GM21381 (cell line): ENCODE measurements around the gene C16orf95.

Experiments
- ATAC-seq: cut with Tn5 transposase; IDR thresholded peaks from one replicate; pipeline ENCODE4 v1.9.1; 2021; ENCODE audit warnings: mild to moderate bottlenecking, moderate library complexity; ENCODE audit not compliant: unreplicated experiment

The C16orf95 gene

DNA sequence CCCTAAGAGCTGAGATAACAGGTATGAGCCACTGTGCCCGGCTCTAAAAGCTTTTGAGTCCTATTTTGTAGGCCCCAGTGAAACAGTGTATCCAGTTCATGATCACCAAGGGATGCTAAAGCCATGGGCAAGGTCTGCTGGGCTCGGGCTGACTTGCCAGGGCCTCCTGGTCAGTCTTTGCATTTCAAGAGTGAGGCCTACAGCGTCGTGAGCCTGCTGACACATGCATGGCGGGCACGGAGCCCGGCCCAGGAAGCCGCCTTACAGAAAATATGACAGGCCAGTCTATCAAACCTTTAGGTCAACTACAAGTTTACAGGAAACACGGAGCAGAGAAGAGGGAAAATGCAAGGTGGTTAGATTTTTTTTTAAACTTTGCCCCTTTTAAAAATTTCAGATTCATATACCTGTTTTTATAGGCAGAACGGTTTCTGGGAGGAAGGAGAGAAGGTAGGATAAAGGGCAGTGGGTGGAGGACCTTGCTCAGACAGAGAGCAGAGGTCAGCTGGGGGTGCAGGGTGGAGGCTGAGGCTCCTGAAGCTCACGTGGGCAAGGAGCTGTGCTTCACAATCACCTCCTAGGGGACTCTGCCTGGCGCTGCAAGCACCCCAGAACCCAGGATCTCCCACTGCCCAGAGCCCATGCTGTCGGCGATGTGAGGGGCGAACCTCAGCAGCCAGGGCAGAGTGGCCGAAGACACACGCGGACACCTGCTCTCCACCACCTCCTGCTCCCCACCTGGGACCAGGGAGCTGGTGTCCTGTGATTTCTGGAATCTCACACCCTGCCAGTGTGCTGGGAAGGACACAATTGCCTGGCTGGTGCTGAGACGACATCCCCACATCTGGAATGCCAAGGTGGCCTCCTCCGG lies 21.3 kb downstream of the C16orf95 start:
- no peak for ATAC-seq

GRCh38 chr16:87295259-87295658 lies 21.9 kb downstream of the C16orf95 start:
- ATAC-seq: no peak

DNA sequence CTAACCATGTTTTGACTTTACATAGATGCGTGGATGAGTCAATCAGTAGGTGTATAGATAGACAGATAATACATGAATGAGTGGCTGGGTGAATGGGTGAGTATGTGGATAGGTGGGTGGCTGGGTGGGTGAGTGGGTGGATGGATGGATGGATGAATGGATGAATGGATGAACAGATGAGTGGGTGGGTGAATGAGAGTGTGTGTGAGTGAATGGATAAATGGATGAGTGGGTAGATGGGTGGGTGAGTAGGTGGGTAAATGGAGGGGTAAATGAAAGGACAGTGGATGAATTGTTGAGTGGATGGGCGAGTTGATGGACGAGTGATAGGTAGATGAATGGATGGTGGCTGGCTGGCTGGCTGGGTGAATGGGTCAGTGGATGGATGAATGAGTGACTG lies 23.2 kb downstream of the C16orf95 start:
- no peak for ATAC-seq

- ATAC-seq: no peak
Measured at GRCh38 chr16:87291944-87292343, 25.2 kb downstream of the C16orf95 start.

DNA sequence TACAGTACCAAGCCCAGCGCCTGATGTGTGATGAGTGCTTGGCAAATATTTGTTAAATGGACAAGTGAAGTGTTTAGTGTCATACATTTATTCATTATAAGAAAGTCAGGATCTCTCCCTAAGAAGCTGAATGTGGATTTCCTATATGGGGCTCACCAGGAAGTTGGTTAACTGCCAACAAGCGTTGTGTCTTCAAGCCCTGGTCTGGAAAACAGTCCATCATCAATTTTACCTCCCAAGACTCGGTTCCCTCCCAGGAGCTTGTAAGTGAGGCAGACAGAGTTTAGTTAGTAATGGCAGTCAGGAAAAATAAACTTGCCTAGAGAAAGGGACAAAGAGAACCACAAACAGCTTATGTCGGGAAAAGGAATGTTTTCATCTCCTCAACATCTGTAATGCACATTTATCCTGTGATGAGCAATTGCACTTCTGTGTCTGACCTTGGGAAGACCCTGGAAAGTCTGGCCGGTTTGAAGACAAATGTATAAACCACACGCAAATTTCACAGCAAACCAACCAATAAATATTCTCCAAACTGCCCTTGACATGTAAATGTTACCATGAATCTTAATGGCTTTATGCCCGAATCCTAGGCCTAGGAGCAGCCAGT lies 28.3 kb downstream of the C16orf95 start:
- no peak for ATAC-seq

DNA sequence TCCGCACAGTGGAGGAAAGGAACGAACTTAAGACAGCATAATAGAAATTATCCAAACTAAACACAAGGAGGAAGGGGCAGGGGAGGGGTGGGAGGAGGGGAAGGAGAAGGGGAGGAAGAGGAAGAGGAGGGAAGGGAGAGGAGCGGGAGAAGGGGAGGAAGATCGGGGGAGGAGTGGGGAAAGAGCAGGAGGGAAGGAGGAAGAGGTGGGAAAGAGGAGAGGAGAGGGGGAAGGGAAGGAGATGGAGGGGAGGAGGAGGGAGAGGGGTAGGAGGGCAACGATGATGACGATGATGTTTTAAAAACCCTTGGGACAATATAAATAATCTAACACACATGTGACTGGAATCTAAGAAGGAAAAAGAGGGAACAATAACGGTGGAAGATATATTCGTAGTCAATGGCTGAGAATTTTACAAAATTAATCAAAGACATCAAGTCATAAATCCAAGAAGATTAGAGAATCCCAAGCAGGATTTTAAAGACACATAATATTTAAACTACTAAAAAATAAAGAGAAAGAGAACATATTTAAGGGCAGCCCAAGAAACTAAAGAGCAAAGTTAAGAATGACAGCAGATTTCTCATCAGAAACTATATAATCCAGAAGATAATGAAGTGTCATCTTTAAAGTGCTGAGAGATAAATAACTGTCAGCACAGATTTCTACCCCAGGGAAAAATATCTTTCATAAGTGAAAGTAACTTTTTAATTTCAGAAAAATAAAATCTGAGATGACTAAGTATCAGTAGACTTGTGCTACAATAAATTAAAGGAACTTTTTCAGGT lies 30.2 kb downstream of the C16orf95 start:
- no peak for ATAC-seq

- no peak for ATAC-seq
Measured at GRCh38 chr16:87284183-87284582, 33.0 kb downstream of the C16orf95 start.

- no peak for ATAC-seq
Measured at GRCh38 chr16:87279094-87279658, 38.0 kb downstream of the C16orf95 start.

DNA sequence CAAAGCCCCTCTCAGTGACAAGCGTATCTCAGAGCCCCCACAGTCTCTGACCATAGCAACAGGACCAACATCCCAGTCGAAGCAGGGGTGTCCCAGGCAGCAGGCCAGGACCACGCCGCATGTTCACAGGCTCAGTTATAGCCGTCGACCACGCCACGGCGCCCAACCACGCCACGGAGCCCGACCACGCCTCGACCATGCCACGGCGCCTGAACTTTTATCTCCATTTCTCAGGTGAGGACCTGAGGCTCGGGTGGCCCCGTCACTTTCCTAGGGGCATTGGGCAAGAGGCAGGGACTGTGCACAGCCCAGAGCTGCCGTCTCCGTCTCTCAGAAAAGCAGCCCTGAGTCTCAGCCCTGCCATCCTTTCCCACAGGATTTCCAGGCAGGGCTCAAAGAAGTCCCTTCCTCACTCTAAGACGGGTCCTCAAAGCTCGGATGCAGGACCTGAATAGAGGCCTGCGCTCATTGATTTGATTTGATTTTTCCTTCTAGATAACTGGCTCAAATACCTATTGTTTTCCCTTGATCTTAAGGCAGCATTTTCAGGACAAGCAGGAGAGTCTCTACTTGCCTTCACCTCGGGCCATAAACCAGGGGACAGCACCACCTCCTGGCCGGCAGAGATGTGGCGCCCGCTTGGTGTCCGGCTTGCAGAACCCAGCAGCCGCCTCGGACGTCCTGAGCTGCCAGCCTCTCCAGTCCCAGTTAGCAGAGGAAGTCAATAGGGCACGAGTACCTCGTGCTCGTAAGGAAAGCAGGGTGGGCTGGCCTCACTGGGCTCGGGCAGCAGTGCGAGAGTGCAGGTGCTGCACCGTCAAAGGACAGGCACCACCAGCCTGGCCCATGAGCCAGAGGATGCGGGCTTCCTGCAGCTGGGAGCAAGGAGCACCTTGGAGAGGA lies 38.8 kb downstream of the C16orf95 start:
- ATAC-seq: no peak

DNA sequence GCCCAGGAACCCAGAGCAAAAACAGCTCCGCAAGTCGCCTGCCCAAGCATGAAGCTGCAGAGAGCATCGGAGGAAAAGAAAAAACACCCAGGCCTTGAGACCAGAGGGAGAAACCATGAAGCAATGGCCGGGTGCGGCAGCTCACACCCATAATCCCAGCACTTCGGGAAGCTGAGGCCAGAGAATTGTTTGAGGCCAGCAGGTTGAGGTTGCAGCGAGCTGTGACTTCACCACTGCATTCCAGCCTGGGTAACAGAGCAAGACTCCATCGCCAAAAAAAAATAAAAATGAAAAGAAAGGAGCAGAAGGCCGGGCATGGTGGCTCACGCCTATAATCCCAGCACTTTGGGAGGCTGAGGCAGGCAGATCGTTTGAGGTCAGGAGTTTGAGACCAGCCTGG lies 40.3 kb downstream of the C16orf95 start:
- no peak for ATAC-seq

DNA sequence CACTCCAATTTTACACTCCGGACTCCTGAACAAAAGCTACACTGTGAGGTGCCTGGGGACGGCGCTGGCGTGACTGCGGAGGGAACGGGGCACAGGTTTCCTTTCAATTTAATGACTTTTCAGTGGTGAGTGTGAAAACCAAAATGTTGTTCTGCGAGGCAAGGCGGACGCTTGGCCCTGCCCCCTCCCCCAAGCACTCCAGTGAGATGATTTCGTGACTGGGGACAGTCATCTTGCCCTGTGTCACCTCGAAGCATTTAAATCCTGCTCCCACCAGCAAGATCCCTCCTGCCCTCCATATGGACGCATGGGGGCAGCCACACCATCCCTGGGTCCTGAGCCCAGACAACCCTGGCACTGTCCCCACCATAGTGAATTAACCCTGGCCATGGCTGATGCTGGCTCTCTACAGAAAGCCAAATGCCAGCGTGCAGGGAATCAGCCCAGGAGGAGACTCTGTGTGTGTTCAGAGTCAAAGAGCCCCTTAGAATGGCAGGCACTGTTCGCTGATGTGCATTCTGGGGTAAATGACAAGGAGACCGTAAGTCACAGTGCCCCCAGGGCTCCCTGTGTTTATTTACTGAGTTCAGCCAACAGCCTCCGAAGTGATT lies 41.0 kb downstream of the C16orf95 start:
- no peak for ATAC-seq

GRCh38 chr16:87274794-87275193 lies 42.4 kb downstream of the C16orf95 start:
- no peak for ATAC-seq

DNA sequence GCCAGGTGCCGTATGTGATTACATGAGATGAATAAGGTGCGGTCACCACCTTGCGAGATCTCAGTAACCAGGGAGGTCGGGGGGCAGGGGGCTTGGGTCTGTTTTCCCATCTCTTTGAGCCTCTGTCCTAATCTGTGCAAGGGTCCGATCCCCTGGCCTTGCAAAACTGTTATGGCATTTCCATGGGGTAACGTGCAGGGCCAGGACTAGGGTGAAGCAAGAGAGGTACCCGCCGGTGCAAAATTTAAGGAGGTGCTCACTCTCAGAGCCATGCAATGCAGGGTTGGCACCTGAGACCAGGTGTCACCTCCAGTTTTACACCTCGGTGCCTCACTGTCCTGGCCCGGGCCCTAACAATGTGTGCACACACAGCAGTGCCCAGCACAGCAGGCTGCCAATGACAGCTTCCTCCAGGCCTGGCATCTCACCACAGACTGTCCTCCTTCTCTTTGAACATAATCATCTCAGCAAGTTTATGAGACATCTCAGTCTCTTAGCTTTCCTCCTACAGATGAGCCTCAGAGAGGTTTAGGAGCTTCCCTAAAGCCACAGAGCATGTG lies 43.6 kb downstream of the C16orf95 start:
- no peak for ATAC-seq

DNA sequence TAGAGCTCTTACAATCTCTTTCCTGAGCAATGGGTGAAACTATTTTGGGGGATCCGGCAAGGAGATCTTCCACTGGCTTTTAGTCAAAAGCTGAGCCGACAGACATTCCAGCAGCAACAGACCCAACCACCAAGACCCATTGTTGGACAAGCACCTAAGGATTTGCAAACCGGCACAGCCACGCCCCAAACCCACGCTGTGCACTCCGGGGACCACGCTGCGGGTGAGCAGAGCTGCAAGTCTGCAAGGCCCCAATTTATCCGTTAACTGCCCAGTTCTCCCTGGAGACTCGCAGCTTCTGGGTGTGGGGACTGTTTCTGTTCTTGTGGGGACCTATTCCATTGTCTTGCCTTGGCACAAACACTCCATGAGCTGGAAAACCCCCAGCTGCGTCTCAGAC lies 45.9 kb downstream of the C16orf95 start:
- ATAC-seq: no peak

DNA sequence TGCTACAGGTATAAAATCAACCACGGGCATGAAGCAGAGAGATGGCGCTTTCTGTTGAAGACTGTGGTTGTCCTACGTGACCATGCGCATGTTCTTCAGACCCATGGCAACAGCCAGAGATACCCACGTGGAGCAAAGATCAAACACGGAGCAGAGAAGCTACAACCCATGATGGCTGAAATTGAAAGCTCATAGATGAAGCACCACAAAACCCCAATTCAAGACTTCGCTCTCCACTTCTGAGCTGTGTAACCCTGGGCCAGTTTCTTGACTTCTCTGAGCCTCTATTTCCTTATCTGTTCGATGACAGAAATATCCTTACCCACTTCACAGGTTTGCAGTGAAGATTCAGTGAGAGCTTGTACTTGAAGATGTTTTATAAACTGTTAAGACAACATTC lies 49.6 kb downstream of the C16orf95 start:
- no peak for ATAC-seq

DNA sequence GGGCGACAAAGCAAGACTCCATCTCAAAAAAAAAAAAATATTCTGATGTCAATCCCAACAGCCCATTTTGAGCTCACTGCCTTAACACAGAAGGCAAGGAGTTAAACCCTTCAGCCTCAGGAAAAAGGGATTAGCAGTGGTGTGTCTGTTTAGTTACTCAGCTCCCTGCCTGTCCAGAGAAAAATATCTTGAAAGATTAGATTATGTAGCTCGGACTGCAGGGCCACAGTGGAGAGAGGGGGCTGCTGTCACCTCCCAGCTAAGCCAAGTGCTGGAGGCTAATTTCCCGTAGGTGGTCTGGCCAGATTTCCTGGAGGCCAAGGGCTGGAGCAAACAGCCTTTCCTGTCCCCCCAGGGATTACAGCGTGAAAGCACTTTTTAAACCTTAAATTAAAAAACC lies 50.3 kb downstream of the C16orf95 start:
- no peak for ATAC-seq

DNA sequence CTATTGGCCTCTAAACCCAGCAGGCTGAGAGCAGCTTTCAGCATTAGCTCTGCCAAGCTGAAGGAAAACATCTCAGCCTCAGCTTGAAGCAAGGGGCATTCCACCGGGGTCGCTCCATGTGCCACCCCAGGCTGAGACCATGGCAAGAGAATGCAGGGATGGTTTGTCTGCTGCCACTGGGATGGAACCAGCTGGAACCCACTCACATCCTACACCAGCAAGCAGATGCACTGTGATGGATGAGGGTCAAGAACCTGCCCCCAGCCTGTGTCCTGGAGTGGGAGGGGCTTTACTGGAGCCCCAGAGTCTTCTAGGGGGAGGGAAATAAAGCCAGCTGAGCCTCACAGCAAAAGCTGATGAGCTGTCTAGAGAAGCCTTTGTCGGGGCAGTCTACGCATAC lies 51.9 kb downstream of the C16orf95 start:
- ATAC-seq: no peak

DNA sequence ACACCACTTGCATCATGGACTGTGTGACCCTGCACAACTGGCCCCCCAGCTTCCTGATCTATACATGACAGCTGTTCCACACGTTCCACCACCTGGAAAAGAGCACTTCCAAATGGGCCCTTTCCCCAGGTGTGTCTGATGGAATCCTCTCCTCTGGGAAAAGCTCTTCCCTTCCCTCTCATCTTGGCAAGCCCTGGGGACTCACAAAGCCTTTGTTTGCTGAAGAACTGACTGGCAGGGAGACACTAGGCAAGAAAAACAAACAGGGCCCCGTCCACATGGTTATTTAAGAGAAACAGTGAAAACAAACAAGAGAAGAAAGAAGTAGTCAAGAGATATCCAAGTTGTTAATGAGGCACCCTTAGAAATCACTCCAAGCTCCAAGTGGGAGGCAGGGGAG lies 52.6 kb downstream of the C16orf95 start:
- ATAC-seq: no peak

- ATAC-seq: no peak
Measured at GRCh38 chr16:87263418-87264052, 53.7 kb downstream of the C16orf95 start.
